SK-N-SH (cell line): ENCODE measurements around the gene HESX1.

Source experiments
- CHD2 ChIP-seq: fragments of 150-350 bp; IDR thresholded peaks from 2 replicates; pipeline ENCODE4 v1.6.1; 2018; ENCODE audit warnings: low read length; ENCODE audit not compliant: partially characterized antibody
- ELF1 ChIP-seq: IDR thresholded peaks from 2 replicates; pipeline ENCODE4 v1.4.0; 2012
- EZH2phosphoT487 ChIP-seq: fragments of 200-600 bp; sonication (generic); IDR thresholded peaks from 2 replicates; pipeline ENCODE4 v1.6.1; 2017; ENCODE audit warnings: low read depth, mixed run types, mild to moderate bottlenecking, antibody characterized with exemption, moderate library complexity, borderline replicate concordance
- GABPA ChIP-seq: IDR thresholded peaks from 2 replicates; pipeline ENCODE4 v1.4.0; 2012; ENCODE audit warnings: low read depth, mild to moderate bottlenecking
- JUND ChIP-seq: IDR thresholded peaks from 2 replicates; pipeline ENCODE4 v1.4.0; 2012
- MXI1 ChIP-seq: IDR thresholded peaks from 2 replicates; pipeline ENCODE4 v1.6.1; 2012; ENCODE audit warnings: mild to moderate bottlenecking, low read depth, low read length, improper control_type of control experiment
- POLR2AphosphoS5 ChIP-seq: IDR thresholded peaks from 2 replicates; pipeline ENCODE4 v1.6.1; 2012; ENCODE audit warnings: low read depth, low read length
- SIN3A ChIP-seq: IDR thresholded peaks from 2 replicates; pipeline ENCODE4 v1.6.1; 2012; ENCODE audit warnings: low read depth, mild to moderate bottlenecking, low read length, moderate library complexity, borderline replicate concordance
- SMC3 ChIP-seq: IDR thresholded peaks from 2 replicates; pipeline ENCODE4 v1.6.1; 2012; ENCODE audit warnings: low read depth, low read length, improper control_type of control experiment
- TF ChIP-seq, protein P1 (sequence below): fragments of 200-600 bp; sonication (generic); IDR thresholded peaks from 2 replicates; pipeline ENCODE4 v1.6.1; 2017; ENCODE audit warnings: antibody characterized with exemption, mild to moderate bottlenecking, moderate library complexity
- TF ChIP-seq, protein P2 (sequence below): fragments of 150-350 bp; IDR thresholded peaks from 2 replicates; pipeline ENCODE4 v1.6.1; 2016; ENCODE audit warnings: mild to moderate bottlenecking, low read depth, low read length
- TF ChIP-seq, protein P3 (sequence below): IDR thresholded peaks from 2 replicates; pipeline ENCODE4 v1.6.1; 2012; ENCODE audit warnings: mild to moderate bottlenecking, low read depth, low read length, moderate library complexity

DNA sequence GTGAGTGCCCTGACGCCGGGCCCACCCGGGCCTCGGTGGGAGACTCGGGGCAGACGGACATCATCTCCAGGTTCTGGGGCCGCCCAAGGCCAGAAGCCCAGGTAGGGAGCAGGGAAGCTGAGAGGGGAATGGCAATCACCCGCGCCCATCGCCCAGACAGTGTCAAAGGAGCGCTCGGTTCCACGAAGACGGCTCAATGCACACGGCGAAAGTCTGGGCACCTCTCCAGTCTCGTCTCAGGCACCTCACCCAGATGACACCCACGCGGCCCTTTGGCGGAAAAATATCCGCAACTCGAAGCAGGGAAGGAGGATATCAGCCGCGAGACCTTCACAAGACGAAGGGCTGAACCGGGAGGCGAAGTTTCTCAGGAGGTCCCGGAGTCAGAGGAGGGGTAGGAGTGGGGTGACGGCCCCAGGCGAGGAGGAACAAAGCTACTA is 35.5 kb downstream of the HESX1 start:
- TF ChIP-seq, protein P1, sequence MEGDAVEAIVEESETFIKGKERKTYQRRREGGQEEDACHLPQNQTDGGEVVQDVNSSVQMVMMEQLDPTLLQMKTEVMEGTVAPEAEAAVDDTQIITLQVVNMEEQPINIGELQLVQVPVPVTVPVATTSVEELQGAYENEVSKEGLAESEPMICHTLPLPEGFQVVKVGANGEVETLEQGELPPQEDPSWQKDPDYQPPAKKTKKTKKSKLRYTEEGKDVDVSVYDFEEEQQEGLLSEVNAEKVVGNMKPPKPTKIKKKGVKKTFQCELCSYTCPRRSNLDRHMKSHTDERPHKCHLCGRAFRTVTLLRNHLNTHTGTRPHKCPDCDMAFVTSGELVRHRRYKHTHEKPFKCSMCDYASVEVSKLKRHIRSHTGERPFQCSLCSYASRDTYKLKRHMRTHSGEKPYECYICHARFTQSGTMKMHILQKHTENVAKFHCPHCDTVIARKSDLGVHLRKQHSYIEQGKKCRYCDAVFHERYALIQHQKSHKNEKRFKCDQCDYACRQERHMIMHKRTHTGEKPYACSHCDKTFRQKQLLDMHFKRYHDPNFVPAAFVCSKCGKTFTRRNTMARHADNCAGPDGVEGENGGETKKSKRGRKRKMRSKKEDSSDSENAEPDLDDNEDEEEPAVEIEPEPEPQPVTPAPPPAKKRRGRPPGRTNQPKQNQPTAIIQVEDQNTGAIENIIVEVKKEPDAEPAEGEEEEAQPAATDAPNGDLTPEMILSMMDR = no peak
- TF ChIP-seq POLR2AphosphoS5 = no peak
- TF ChIP-seq JUND = no peak
- TF ChIP-seq GABPA = no peak
- no peak for TF ChIP-seq MXI1
- no peak for TF ChIP-seq ELF1
- TF ChIP-seq, protein P2, sequence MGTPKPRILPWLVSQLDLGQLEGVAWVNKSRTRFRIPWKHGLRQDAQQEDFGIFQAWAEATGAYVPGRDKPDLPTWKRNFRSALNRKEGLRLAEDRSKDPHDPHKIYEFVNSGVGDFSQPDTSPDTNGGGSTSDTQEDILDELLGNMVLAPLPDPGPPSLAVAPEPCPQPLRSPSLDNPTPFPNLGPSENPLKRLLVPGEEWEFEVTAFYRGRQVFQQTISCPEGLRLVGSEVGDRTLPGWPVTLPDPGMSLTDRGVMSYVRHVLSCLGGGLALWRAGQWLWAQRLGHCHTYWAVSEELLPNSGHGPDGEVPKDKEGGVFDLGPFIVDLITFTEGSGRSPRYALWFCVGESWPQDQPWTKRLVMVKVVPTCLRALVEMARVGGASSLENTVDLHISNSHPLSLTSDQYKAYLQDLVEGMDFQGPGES = no peak
- TF ChIP-seq SMC3 = no peak
- TF ChIP-seq, protein P3, sequence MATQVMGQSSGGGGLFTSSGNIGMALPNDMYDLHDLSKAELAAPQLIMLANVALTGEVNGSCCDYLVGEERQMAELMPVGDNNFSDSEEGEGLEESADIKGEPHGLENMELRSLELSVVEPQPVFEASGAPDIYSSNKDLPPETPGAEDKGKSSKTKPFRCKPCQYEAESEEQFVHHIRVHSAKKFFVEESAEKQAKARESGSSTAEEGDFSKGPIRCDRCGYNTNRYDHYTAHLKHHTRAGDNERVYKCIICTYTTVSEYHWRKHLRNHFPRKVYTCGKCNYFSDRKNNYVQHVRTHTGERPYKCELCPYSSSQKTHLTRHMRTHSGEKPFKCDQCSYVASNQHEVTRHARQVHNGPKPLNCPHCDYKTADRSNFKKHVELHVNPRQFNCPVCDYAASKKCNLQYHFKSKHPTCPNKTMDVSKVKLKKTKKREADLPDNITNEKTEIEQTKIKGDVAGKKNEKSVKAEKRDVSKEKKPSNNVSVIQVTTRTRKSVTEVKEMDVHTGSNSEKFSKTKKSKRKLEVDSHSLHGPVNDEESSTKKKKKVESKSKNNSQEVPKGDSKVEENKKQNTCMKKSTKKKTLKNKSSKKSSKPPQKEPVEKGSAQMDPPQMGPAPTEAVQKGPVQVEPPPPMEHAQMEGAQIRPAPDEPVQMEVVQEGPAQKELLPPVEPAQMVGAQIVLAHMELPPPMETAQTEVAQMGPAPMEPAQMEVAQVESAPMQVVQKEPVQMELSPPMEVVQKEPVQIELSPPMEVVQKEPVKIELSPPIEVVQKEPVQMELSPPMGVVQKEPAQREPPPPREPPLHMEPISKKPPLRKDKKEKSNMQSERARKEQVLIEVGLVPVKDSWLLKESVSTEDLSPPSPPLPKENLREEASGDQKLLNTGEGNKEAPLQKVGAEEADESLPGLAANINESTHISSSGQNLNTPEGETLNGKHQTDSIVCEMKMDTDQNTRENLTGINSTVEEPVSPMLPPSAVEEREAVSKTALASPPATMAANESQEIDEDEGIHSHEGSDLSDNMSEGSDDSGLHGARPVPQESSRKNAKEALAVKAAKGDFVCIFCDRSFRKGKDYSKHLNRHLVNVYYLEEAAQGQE = no peak
- no peak for TF ChIP-seq SIN3A
- TF ChIP-seq CHD2 = no peak
- TF ChIP-seq EZH2phosphoT487 = no peak
